Upper lobe of left lung (tissue), 4 donors: Measurements from ENCODE around the gene ABCF1.
A peak's percentile ranks its signal among the peaks of the same experiment; 100 is the strongest.

ENCODE experiments used
- POLR2A ChIP-seq, 4 donors: fragments of 450-650 bp; IDR thresholded peaks; one replicate each; pipeline ENCODE4 v1.5.1; 2016 to 2017; ENCODE audit warnings: antibody characterized with exemption in 4 of 4, mild to moderate bottlenecking in 2 of 4
- TF ChIP-seq, protein P1 (sequence below), 6 experiments: fragments of 450-650 bp in 4 of 6; fragments of 200-600 bp in 2 of 6; sonication (generic) in 2 of 6; IDR thresholded peaks; one replicate each; pipeline ENCODE4 v1.5.1; 2016 to 2019; ENCODE audit warnings: antibody characterized with exemption in 6 of 6

DNA sequence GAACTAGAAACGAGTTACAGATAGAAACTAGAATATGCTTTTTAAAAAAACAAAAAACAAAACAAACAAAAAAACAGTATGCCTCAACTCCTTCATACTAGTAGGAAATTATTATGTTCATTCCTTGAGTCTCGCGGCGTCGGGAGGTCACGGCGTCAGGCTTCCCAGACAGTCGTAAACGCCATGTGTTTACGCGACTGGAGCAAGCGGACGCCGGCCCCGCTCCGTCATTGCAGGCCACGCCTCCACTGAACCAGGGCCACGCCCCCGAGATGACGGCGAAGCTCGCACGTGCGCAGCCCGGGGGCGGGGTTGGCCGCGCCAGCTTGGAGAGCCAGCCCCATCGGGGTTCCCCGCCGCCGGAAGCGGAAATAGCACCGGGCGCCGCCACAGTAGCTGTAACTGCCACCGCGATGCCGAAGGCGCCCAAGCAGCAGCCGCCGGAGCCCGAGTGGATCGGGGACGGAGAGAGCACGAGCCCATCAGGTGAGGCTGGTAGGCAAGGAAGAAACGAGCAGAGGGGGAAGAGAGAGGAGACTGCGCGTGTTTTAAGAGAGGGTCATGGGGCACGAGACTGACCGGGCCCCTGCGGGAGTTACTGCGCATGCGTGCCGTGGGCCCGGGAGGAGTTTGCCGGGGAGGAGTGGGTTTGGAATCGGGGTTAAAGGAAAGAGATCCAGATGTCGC lies at the start of gene ABCF1:
- TF ChIP-seq, protein P1, sequence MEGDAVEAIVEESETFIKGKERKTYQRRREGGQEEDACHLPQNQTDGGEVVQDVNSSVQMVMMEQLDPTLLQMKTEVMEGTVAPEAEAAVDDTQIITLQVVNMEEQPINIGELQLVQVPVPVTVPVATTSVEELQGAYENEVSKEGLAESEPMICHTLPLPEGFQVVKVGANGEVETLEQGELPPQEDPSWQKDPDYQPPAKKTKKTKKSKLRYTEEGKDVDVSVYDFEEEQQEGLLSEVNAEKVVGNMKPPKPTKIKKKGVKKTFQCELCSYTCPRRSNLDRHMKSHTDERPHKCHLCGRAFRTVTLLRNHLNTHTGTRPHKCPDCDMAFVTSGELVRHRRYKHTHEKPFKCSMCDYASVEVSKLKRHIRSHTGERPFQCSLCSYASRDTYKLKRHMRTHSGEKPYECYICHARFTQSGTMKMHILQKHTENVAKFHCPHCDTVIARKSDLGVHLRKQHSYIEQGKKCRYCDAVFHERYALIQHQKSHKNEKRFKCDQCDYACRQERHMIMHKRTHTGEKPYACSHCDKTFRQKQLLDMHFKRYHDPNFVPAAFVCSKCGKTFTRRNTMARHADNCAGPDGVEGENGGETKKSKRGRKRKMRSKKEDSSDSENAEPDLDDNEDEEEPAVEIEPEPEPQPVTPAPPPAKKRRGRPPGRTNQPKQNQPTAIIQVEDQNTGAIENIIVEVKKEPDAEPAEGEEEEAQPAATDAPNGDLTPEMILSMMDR (IDR thresholded peaks at IDR 0.05) = peak in 2 of 6 experiments; percentile 2 to 21
- TF ChIP-seq POLR2A (IDR thresholded peaks at IDR 0.05) = peak in 3 of 4 donors; percentile 68 to 83 (median 69)
